Neural cell (in vitro differentiated cells): ENCODE results near the gene CETP. TPM values are rescaled to one million over a fixed set of nuclear protein-coding genes. Genes with fewer than 3 reads are reported as not detected.

ENCODE experiments used
- H2AFZ ChIP-seq: fragments of 200-600, 300-800 bp; sonication (generic), shearing (Covaris generic); 2 replicates; pipeline ENCODE4 v1.6.0; 2014; ENCODE audit warnings: low read depth, mild to moderate bottlenecking, antibody characterized with exemption, low read length, moderate library complexity
- H3F3A ChIP-seq: fragments of 200-600 bp; shearing (Covaris generic); 2 replicates; pipeline ENCODE4 v1.6.1; 2016; ENCODE audit warnings: mild to moderate bottlenecking, moderate library complexity, mixed read lengths, antibody characterized with exemption, low read length; ENCODE audit not compliant: insufficient read depth, poor library complexity, severe bottlenecking
- H3K27ac ChIP-seq: fragments of 200-600, 300-800 bp; sonication (generic), shearing (Covaris generic); 2 replicates; pipeline ENCODE4 v1.5.1; 2014; ENCODE audit warnings: mild to moderate bottlenecking, low read length, moderate library complexity
- H3K27me3 ChIP-seq: fragments of 300-800, 200-600 bp; sonication (generic), shearing (Covaris generic); 2 replicates; pipeline ENCODE4 v1.6.0; 2014; ENCODE audit warnings: mild to moderate bottlenecking, low read depth, low read length, moderate library complexity; ENCODE audit not compliant: insufficient read depth
- H3K36me3 ChIP-seq: fragments of 300-800, 200-600 bp; sonication (generic), shearing (Covaris generic); 2 replicates; pipeline ENCODE4 v1.5.1; 2014; ENCODE audit warnings: mild to moderate bottlenecking, antibody characterized with exemption, low read length, moderate library complexity; ENCODE audit not compliant: insufficient read depth
- H3K4me2 ChIP-seq: fragments of 300-800, 200-600 bp; sonication (generic), shearing (Covaris generic); 2 replicates; pipeline ENCODE4 v1.6.0; 2014; ENCODE audit warnings: mild to moderate bottlenecking, low read length
- H3K4me3 ChIP-seq: fragments of 300-800, 200-600 bp; sonication (generic), shearing (Covaris generic); 2 replicates; pipeline ENCODE4 v1.5.1; 2014; ENCODE audit warnings: mild to moderate bottlenecking, low read length, moderate library complexity
- H3K79me2 ChIP-seq: fragments of 200-600 bp; shearing (Covaris generic); replicated peaks from 2 replicates; pipeline ENCODE4 v1.6.0; 2014; ENCODE audit warnings: mild to moderate bottlenecking, low read length, moderate library complexity; ENCODE audit not compliant: insufficient read depth
- H3K9ac ChIP-seq: fragments of 300-800, 200-600 bp; sonication (generic), shearing (Covaris generic); 2 replicates; pipeline ENCODE4 v1.6.1; 2016; ENCODE audit warnings: mild to moderate bottlenecking, low read length, mixed read lengths
- H3K9me2 ChIP-seq: fragments of 200-600 bp; shearing (Covaris generic); 2 replicates; pipeline ENCODE4 v1.6.1; 2016; ENCODE audit warnings: mild to moderate bottlenecking, low read length, mixed read lengths; ENCODE audit not compliant: insufficient read depth
- H3K9me3 ChIP-seq: fragments of 200-600, 300-800 bp; sonication (generic), shearing (Covaris generic); 2 replicates; pipeline ENCODE4 v1.6.1; 2016; ENCODE audit warnings: mild to moderate bottlenecking, mixed run types, low read length, moderate library complexity, mixed read lengths
- H4K20me1 ChIP-seq: fragments of 200-600 bp; shearing (Covaris generic); 2 replicates; pipeline ENCODE4 v1.6.1; 2016; ENCODE audit warnings: mild to moderate bottlenecking, mixed run types; ENCODE audit not compliant: insufficient read depth
- CTCF ChIP-seq: fragments of 450-650 bp; IDR thresholded peaks from 2 replicates; pipeline ENCODE4 v1.5.1; 2014; ENCODE audit warnings: antibody characterized with exemption, mild to moderate bottlenecking, moderate library complexity; ENCODE audit not compliant: poor library complexity, severe bottlenecking
- EP300 ChIP-seq: fragments of 450-650 bp; conservative IDR thresholded peaks from 2 replicates; pipeline ENCODE4 v1.6.1; 2014; ENCODE audit warnings: antibody characterized with exemption, mild to moderate bottlenecking, moderate library complexity; ENCODE audit not compliant: poor library complexity, severe bottlenecking
- EZH2 ChIP-seq: fragments of 200-600, 300-800 bp; shearing (Covaris generic), sonication (generic); IDR thresholded peaks from 2 replicates; pipeline ENCODE4 v1.6.1; 2014; ENCODE audit warnings: antibody characterized with exemption, low read length, borderline replicate concordance, mild to moderate bottlenecking; ENCODE audit not compliant: insufficient read depth, poor library complexity, severe bottlenecking
- MXI1 ChIP-seq: fragments of 450-650 bp; conservative IDR thresholded peaks from 2 replicates; pipeline ENCODE4 v1.6.1; 2014; ENCODE audit warnings: antibody characterized with exemption, mild to moderate bottlenecking; ENCODE audit not compliant: poor library complexity, severe bottlenecking
- POLR2AphosphoS5 ChIP-seq: IDR thresholded peaks from 2 replicates; pipeline ENCODE4 v1.6.1; 2012
- RAD21 ChIP-seq: fragments of 450-650 bp; conservative IDR thresholded peaks from 2 replicates; pipeline ENCODE4 v1.6.1; 2014; ENCODE audit warnings: antibody characterized with exemption, mild to moderate bottlenecking, moderate library complexity
- REST ChIP-seq: IDR thresholded peaks from 2 replicates; pipeline ENCODE4 v1.6.1; 2012; ENCODE audit warnings: borderline replicate concordance
- SMC3 ChIP-seq: fragments of 450-650 bp; conservative IDR thresholded peaks from 2 replicates; pipeline ENCODE4 v1.6.1; 2014; ENCODE audit warnings: antibody characterized with exemption, mild to moderate bottlenecking, moderate library complexity; ENCODE audit not compliant: poor library complexity
- TAF1 ChIP-seq: IDR thresholded peaks from 2 replicates; pipeline ENCODE4 v1.6.1; 2012; ENCODE audit warnings: low read depth
- polyA plus RNA-seq: library from polyadenylated mRNA; depleted of rRNA; stranded (reverse); fragments of >200 nt; gene quantifications from 2 replicates; pipeline ENCODE4 v1.2.3, GENCODE V29; 2014

CETP gene
- polyA plus RNA-seq, 1 donor from 2014 or later, result not detected

GRCh38 chr16:56948234-56948633, 13.5 kb upstream of the CETP start:
- Histone ChIP-seq H3K36me3 (no peaks in the 10 kb centered on the region), H3K27ac (no peak overlapping the region), H3K4me3 (no peak overlapping the region), H4K20me1 (no peaks in the 10 kb centered on the region), H3F3A (no peaks in the 10 kb centered on the region), H3K4me2 (no peak overlapping the region), H2AFZ (no peak overlapping the region), H3K27me3 (no peaks in the 10 kb centered on the region), H3K79me2 (no peaks in the 10 kb centered on the region), H3K9me3 (no peaks in the 10 kb centered on the region), H3K9me2 (no peaks in the 10 kb centered on the region), H3K9ac (no peak overlapping the region)
- TF ChIP-seq TAF1 (no peak), POLR2AphosphoS5 (no peak), MXI1 (no peak), CTCF (no peak), EZH2 (no peak), RAD21 (no peak), EP300 (no peak), REST (no peak), SMC3 (no peak)

- no peak for TF ChIP-seq MXI1
- H3K9me2 ChIP-seq, result no peaks in the 10 kb centered on the region
- no peaks in the 10 kb centered on the region for H3K27me3 ChIP-seq
- H3K36me3 ChIP-seq, result no peaks in the 10 kb centered on the region
- no peaks in the 10 kb centered on the region for H3K9me3 ChIP-seq
- H3K4me2 ChIP-seq, result no peak overlapping the region
- H3K27ac ChIP-seq, result no peak overlapping the region
- H4K20me1 ChIP-seq, result no peaks in the 10 kb centered on the region
- no peaks in the 10 kb centered on the region for H3K79me2 ChIP-seq
- no peak overlapping the region for H3K9ac ChIP-seq
- H3K4me3 ChIP-seq, result no peak overlapping the region
- H2AFZ ChIP-seq, result no peak overlapping the region
- H3F3A ChIP-seq, result no peaks in the 10 kb centered on the region
These were observed 11.7 kb upstream of the CETP start for GRCh38 chr16:56950051-56950450.

- H3K27ac ChIP-seq, result no peak overlapping the region
- H3K9me2 ChIP-seq, result no peaks in the 10 kb centered on the region
- no peaks in the 10 kb centered on the region for H4K20me1 ChIP-seq
- no peaks in the 10 kb centered on the region for H3K79me2 ChIP-seq
- no peak overlapping the region for H3K4me2 ChIP-seq
- no peaks in the 10 kb centered on the region for H3F3A ChIP-seq
- no peaks in the 10 kb centered on the region for H3K27me3 ChIP-seq
- no peak overlapping the region for H2AFZ ChIP-seq
- H3K9ac ChIP-seq, result no peak overlapping the region
- H3K9me3 ChIP-seq, result no peaks in the 10 kb centered on the region
- H3K36me3 ChIP-seq, result no peaks in the 10 kb centered on the region
- H3K4me3 ChIP-seq, result no peak overlapping the region
- no peak for TF ChIP-seq EP300
- TF ChIP-seq REST, result no peak
- no peak for TF ChIP-seq EZH2
These were observed 11.3 kb upstream of the CETP start for GRCh38 chr16:56950455-56950854.
